GM04504 (cell line): ENCODE data around the gene TWIST2.
A peak's percentile ranks its signal among the peaks of the same experiment; 100 is the strongest.

Experiments
- DNase-seq: peaks from one replicate; pipeline ENCODE4 v3.0.0-alpha.2; 2012; ENCODE audit warnings: low read depth

The TWIST2 gene

GRCh38 chr2:238847841-238848690, at the start of gene TWIST2:
Gene TWIST2 (plus strand): TSS chr2:238848085. CDS start chr2:238848216, 131 bp downstream.
- DNase-seq: peak; percentile 96

- DNase-seq: no peak
These were observed 46.1 kb upstream of the TWIST2 start for GRCh38 chr2:238801791-238802190.

GRCh38 chr2:238802957-238803356, 44.9 kb upstream of the TWIST2 start:
- no peak for DNase-seq

GRCh38 chr2:238803996-238804870, 43.7 kb upstream of the TWIST2 start:
- DNase-seq: no peak

- DNase-seq: no peak
These were observed 39.1 kb upstream of the TWIST2 start for GRCh38 chr2:238808761-238809160.

- DNase-seq: no peak
These were observed 37.6 kb upstream of the TWIST2 start for GRCh38 chr2:238810321-238810720.

GRCh38 chr2:238811293-238811692, 36.6 kb upstream of the TWIST2 start:
- peak; percentile 66 for DNase-seq

- DNase-seq: no peak
These were observed 36.1 kb upstream of the TWIST2 start for GRCh38 chr2:238811759-238812158.

GRCh38 chr2:238813109-238813508, 34.8 kb upstream of the TWIST2 start:
- DNase-seq: no peak

- no peak for DNase-seq
These were observed 33.1 kb upstream of the TWIST2 start for GRCh38 chr2:238814815-238815214.

GRCh38 chr2:238816291-238816690, 31.6 kb upstream of the TWIST2 start:
- no peak for DNase-seq

- DNase-seq: no peak
These were observed 30.5 kb upstream of the TWIST2 start for GRCh38 chr2:238817382-238817781.

- no peak for DNase-seq
These were observed 30.0 kb upstream of the TWIST2 start for GRCh38 chr2:238817891-238818290.

- DNase-seq: no peak
These were observed 29.3 kb upstream of the TWIST2 start for GRCh38 chr2:238818561-238818960.

GRCh38 chr2:238820197-238820596, 27.7 kb upstream of the TWIST2 start:
- no peak for DNase-seq

- DNase-seq: peak; percentile 50
These were observed 27.0 kb upstream of the TWIST2 start for GRCh38 chr2:238820916-238821315.

- peak; percentile 81 for DNase-seq
These were observed 26.5 kb upstream of the TWIST2 start for GRCh38 chr2:238821391-238821790.

GRCh38 chr2:238821944-238822670, 25.8 kb upstream of the TWIST2 start:
- DNase-seq: no peak

- no peak for DNase-seq
These were observed 24.9 kb upstream of the TWIST2 start for GRCh38 chr2:238822955-238823354.

GRCh38 chr2:238831177-238831576, 16.7 kb upstream of the TWIST2 start:
- DNase-seq: no peak

GRCh38 chr2:238834982-238835381, 12.9 kb upstream of the TWIST2 start:
- no peak for DNase-seq

GRCh38 chr2:238835726-238836301, 12.1 kb upstream of the TWIST2 start:
- DNase-seq: no peak
